MM.1S (cell line): Measurements from ENCODE around the gene CFD.

Source experiments
- DNase-seq: peaks from one replicate; pipeline ENCODE4 v3.0.0-alpha.2; 2015
- H2AFZ ChIP-seq: fragments of 300-600 bp; sonication (generic); 2 replicates; pipeline ENCODE4 v1.6.0; 2016; ENCODE audit warnings: antibody characterized with exemption, low read length
- H3F3A ChIP-seq: fragments of 300-600 bp; sonication (generic); 2 replicates; pipeline ENCODE4 v1.6.1; 2016; ENCODE audit warnings: mild to moderate bottlenecking, antibody characterized with exemption, low read length, moderate library complexity, mixed read lengths; ENCODE audit not compliant: insufficient read depth
- H3K27ac ChIP-seq: fragments of 300-600 bp; sonication (generic); 2 replicates; pipeline ENCODE4 v1.5.1; 2016; ENCODE audit warnings: mild to moderate bottlenecking, low read length
- H3K27me3 ChIP-seq: fragments of 300-600 bp; sonication (generic); replicated peaks from 2 replicates; pipeline ENCODE4 v1.6.0; 2016; ENCODE audit warnings: low read length; ENCODE audit not compliant: insufficient read depth
- H3K36me3 ChIP-seq: fragments of 300-600 bp; sonication (generic); replicated peaks from 2 replicates; pipeline ENCODE4 v1.6.1; 2016; ENCODE audit warnings: mild to moderate bottlenecking, low read length, mixed read lengths; ENCODE audit not compliant: insufficient read depth
- H3K4me1 ChIP-seq: fragments of 300-600 bp; sonication (generic); 2 replicates; pipeline ENCODE4 v1.6.1; 2016; ENCODE audit warnings: low read length, mixed read lengths
- H3K4me2 ChIP-seq: fragments of 300-600 bp; sonication (generic); 2 replicates; pipeline ENCODE4 v1.6.0; 2016; ENCODE audit warnings: low read depth, low read length
- H3K4me3 ChIP-seq: fragments of 300-600 bp; sonication (generic); 2 replicates; pipeline ENCODE4 v1.5.1; 2016; ENCODE audit warnings: low read length, mixed read lengths
- H3K79me2 ChIP-seq: fragments of 300-600 bp; sonication (generic); 2 replicates; pipeline ENCODE4 v1.6.1; 2016; ENCODE audit warnings: mixed run types, low read length, mixed read lengths
- H3K9ac ChIP-seq: fragments of 300-600 bp; sonication (generic); 2 replicates; pipeline ENCODE4 v1.6.1; 2016; ENCODE audit warnings: low read length, mixed read lengths
- H3K9me2 ChIP-seq: fragments of 300-600 bp; sonication (generic); replicated peaks from 2 replicates; pipeline ENCODE4 v1.6.1; 2016; ENCODE audit warnings: mild to moderate bottlenecking, low read length, mixed read lengths; ENCODE audit not compliant: insufficient read depth
- H3K9me3 ChIP-seq: fragments of 300-600 bp; sonication (generic); replicated peaks from 2 replicates; pipeline ENCODE4 v1.6.1; 2016; ENCODE audit warnings: mild to moderate bottlenecking, low read length, mixed read lengths; ENCODE audit not compliant: insufficient read depth
- H4K20me1 ChIP-seq: fragments of 300-600 bp; sonication (generic); 2 replicates; pipeline ENCODE4 v1.6.1; 2016; ENCODE audit warnings: mild to moderate bottlenecking, low read length, moderate library complexity, mixed read lengths; ENCODE audit not compliant: insufficient read depth
- EZH2 ChIP-seq: fragments of 300-600 bp; sonication (generic); optimal IDR thresholded peaks from 2 replicates; pipeline ENCODE3; 2017; ENCODE audit warnings: low read depth, mild to moderate bottlenecking, antibody characterized with exemption, low read length, mixed read lengths
- EZH2phosphoT487 ChIP-seq: fragments of 300-600 bp; sonication (generic); IDR thresholded peaks from 2 replicates; pipeline ENCODE4 v1.6.1; 2018; ENCODE audit warnings: antibody characterized with exemption, low read length
- TF ChIP-seq, protein P1 (sequence below): fragments of 300-600 bp; sonication (generic); IDR thresholded peaks from 2 replicates; pipeline ENCODE4 v1.5.1; 2016; ENCODE audit warnings: antibody characterized with exemption, low read length, mixed read lengths

CFD gene

DNA sequence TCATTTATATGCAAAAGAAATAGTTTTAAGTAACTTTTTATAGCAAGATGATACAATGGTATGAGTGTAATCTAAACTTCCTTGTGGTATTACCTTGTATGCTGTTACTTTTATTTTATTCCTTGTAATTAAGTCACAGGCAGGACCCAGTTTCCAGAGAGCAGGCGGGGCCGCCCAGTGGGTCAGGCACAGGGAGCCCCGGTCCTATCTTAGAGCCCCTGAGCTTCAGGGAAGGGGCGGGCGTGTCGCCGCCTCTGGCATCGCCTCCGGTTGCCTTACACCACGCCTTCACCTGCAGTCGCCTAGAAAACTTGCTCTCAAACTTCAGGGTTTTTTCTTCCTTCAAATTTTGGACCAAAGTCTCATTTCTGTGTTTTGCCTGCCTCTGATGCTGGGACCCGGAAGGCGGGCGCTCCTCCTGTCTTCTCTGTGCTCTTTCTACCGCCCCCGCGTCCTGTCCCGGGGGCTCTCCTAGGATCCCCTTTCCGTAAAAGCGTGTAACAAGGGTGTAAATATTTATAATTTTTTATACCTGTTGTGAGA is 47.9 kb upstream of the CFD start:
- peaks cover 7% of the 10 kb centered on the region; the same call in 1 of the 2 replicates for H4K20me1 ChIP-seq
- no peak overlapping the region for H3K4me3 ChIP-seq
- H3K36me3 ChIP-seq: peaks cover 51% of the 10 kb centered on the region
- no peaks in the 10 kb centered on the region for H3K9me3 ChIP-seq
- no peaks in the 10 kb centered on the region for H3K9me2 ChIP-seq
- H3K4me2 ChIP-seq: no peak overlapping the region
- no peak overlapping the region for H3K9ac ChIP-seq
- no peaks in the 10 kb centered on the region for H3K27me3 ChIP-seq
- no peak overlapping the region for H2AFZ ChIP-seq
- TF ChIP-seq, protein P1, sequence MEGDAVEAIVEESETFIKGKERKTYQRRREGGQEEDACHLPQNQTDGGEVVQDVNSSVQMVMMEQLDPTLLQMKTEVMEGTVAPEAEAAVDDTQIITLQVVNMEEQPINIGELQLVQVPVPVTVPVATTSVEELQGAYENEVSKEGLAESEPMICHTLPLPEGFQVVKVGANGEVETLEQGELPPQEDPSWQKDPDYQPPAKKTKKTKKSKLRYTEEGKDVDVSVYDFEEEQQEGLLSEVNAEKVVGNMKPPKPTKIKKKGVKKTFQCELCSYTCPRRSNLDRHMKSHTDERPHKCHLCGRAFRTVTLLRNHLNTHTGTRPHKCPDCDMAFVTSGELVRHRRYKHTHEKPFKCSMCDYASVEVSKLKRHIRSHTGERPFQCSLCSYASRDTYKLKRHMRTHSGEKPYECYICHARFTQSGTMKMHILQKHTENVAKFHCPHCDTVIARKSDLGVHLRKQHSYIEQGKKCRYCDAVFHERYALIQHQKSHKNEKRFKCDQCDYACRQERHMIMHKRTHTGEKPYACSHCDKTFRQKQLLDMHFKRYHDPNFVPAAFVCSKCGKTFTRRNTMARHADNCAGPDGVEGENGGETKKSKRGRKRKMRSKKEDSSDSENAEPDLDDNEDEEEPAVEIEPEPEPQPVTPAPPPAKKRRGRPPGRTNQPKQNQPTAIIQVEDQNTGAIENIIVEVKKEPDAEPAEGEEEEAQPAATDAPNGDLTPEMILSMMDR: no peak
- no peak for TF ChIP-seq EZH2
- no peak for TF ChIP-seq EZH2phosphoT487
- peaks cover 40% of the 10 kb centered on the region for H3K79me2 ChIP-seq
- H3F3A ChIP-seq: peaks cover 23% of the 10 kb centered on the region
- DNase-seq: no peak
- H3K4me1 ChIP-seq: no peaks in the 10 kb centered on the region
- no peak overlapping the region for H3K27ac ChIP-seq

DNA sequence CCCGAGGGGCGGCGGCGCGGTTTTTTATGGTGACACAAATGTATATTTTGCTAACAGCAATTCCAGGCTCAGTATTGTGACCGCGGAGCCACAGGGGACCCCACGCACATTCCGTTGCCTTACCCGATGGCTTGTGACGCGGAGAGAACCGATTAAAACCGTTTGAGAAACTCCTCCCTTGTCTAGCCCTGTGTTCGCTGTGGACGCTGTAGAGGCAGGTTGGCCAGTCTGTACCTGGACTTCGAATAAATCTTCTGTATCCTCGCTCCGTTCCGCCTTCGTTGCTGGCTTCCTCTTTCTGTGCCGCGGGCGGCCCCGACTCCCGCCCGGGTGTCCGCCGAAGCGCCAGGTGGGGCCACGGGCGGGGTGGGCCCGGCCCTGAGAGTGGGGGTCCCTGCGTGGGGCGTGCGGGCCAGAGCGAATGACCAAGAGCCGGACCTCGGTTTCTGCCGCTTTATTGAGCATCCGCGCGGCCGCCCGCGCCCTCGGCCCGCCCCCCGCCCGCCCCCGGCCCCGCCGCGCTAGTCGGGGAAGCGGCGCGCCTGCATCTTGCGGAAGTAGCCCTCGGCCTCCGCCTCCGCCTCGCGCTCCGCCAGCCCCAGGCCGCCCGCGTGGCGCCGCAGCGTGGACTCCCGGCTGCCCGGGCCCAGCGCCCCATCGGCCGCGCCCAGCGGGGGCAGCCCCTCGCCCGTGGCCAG is 47.3 kb upstream of the CFD start:
- Histone ChIP-seq H3K79me2 (peaks cover 34% of the 10 kb centered on the region), H3K9ac (no peak overlapping the region), H3K27ac (no peak overlapping the region), H3F3A (peaks cover 23% of the 10 kb centered on the region), H3K4me3 (no peak overlapping the region), H3K9me3 (no peaks in the 10 kb centered on the region), H2AFZ (no peak overlapping the region), H3K4me2 (no peak overlapping the region), H3K4me1 (no peaks in the 10 kb centered on the region), H3K36me3 (peaks cover 45% of the 10 kb centered on the region), H3K9me2 (no peaks in the 10 kb centered on the region), H3K27me3 (no peaks in the 10 kb centered on the region), H4K20me1 (peaks cover 7% of the 10 kb centered on the region; the same call in 1 of the 2 replicates)
- no peak for DNase-seq
- TF ChIP-seq, protein P1: no peak
- TF ChIP-seq EZH2 (no peak), EZH2phosphoT487 (no peak)

DNA sequence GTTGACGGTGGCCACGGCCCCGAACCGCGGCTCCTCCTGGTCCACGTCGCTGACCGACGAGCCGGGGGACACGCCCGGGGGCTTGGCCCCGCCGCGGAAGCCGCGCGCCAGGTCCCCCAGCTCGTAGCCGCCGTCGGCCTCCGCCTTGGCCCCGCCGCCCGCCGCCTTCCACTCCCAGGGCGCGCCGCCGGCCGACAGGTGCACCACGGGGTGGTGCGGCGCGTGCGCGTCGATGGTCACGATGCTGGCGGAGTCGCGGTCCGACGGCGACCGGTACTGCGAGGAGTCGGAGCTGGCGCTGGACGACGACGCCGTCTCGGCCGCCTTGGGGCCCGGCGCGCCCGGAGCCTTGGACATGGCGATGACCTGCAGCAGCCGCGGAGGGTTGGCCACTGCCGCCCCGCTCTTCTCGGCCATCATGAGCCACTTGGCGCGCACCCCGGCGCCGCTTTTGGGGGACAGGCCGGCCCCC is 46.7 kb upstream of the CFD start:
- H2AFZ ChIP-seq: no peak overlapping the region
- no peak overlapping the region for H3K27ac ChIP-seq
- peaks cover 23% of the 10 kb centered on the region for H3F3A ChIP-seq
- no peaks in the 10 kb centered on the region for H3K9me3 ChIP-seq
- H3K27me3 ChIP-seq: no peaks in the 10 kb centered on the region
- peaks cover 28% of the 10 kb centered on the region for H3K79me2 ChIP-seq
- H3K4me1 ChIP-seq: no peaks in the 10 kb centered on the region
- peaks cover 39% of the 10 kb centered on the region for H3K36me3 ChIP-seq
- no peak overlapping the region for H3K9ac ChIP-seq
- H3K4me2 ChIP-seq: no peak overlapping the region
- TF ChIP-seq EZH2 (no peak), EZH2phosphoT487 (no peak)
- TF ChIP-seq, protein P1: no peak
- H3K4me3 ChIP-seq: no peak overlapping the region
- H3K9me2 ChIP-seq: no peaks in the 10 kb centered on the region
- H4K20me1 ChIP-seq: peaks cover 4% of the 10 kb centered on the region; the same call in 1 of the 2 replicates
- no peak for DNase-seq
